Sigmoid colon (tissue), 7 donors: ENCODE measurements around the gene RNF26. TPM values are rescaled to one million over a fixed set of nuclear protein-coding genes. Genes with fewer than 3 reads are reported as not detected.
A peak's percentile ranks its signal among the peaks of the same experiment; 100 is the strongest.

Experiments
- DNase-seq: peaks from one replicate; pipeline ENCODE4 v3.0.0-alpha.2; 2019
- H3K27ac ChIP-seq, 4 donors: fragments of 200-600 bp; sonication (generic); one replicate each; pipeline ENCODE4 v1.5.1; 2016 to 2019; ENCODE audit warnings: mild to moderate bottlenecking in 1 of 4
- H3K27me3 ChIP-seq, 3 donors: fragments of 200-600 bp; sonication (generic); one replicate each; pipeline ENCODE4 v1.5.1; 2019; ENCODE audit warnings: mild to moderate bottlenecking in 1 of 3
- H3K36me3 ChIP-seq, 4 donors: fragments of 200-600 bp; sonication (generic); one replicate each; pipeline ENCODE4 v1.5.1; 2016 to 2019
- H3K4me1 ChIP-seq, 4 donors: fragments of 200-600 bp; sonication (generic); one replicate each; pipeline ENCODE4 v1.5.1; 2017 to 2019
- H3K4me3 ChIP-seq, 4 donors: fragments of 200-600 bp; sonication (generic); one replicate each; pipeline ENCODE4 v1.5.1; 2017 to 2019; ENCODE audit warnings: mild to moderate bottlenecking in 2 of 4, moderate library complexity in 1 of 4
- H3K9me3 ChIP-seq, 4 donors: fragments of 200-600 bp in 3 of 4; sonication (generic) in 3 of 4; one replicate each; pipeline versions ENCODE4 v1.5.1 to v1.6.1; 2013 to 2019
- EP300 ChIP-seq, 4 donors: sonication (generic); formaldehyde crosslinking; IDR thresholded peaks; one replicate each; pipeline ENCODE4 v1.6.1; 2017; ENCODE audit warnings: antibody characterized with exemption in 4 of 4
- POLR2A ChIP-seq, 2 donors: fragments of 450-650 bp; IDR thresholded peaks; one replicate each; pipeline ENCODE4 v1.6.1; 2016; ENCODE audit warnings: antibody characterized with exemption in 2 of 2, mild to moderate bottlenecking in 2 of 2, moderate library complexity in 2 of 2
- POLR2AphosphoS5 ChIP-seq, 4 donors: sonication (generic); formaldehyde crosslinking; IDR thresholded peaks; one replicate each; pipeline ENCODE4 v1.6.1; 2017; ENCODE audit warnings: antibody characterized with exemption in 4 of 4
- WGBS, 2 donors: extraction: QIAGEN DNeasy Blood & Tissue Kit; methylation state at CpG; one replicate each; pipeline ENCODE4 v1.1.7; 2013; 5-methylcytosine and 5-hydroxymethylcytosine counted together
- intact Hi-C: fragments of 100-400 bp; cut with DNase I; formaldehyde crosslinking; loops from one replicate; pipeline ENCODE4 v1.15.1; 2023
- polyA plus RNA-seq, 3 donors: library from polyadenylated mRNA; stranded (reverse); fragments of 200-250 nt; gene quantifications; one replicate each; pipeline ENCODE4 v1.2.3, GENCODE V29; 2013
- total RNA-seq, 4 donors: library from RNA; depleted of rRNA; stranded (reverse); fragments of >200 nt; gene quantifications; one replicate each; pipeline ENCODE4 v1.1.0, GENCODE V29; 2016
- TF ChIP-seq, protein P1 (sequence below), 4 experiments: fragments of 450-650 bp in 3 of 4; fragments of 200-600 bp in 1 of 4; IDR thresholded peaks; one replicate each; pipeline ENCODE4 v1.5.1; 2016 to 2019; ENCODE audit warnings: antibody characterized with exemption in 4 of 4, mild to moderate bottlenecking in 3 of 4, moderate library complexity in 2 of 4
- donor health status: healthy with polysubstance abuse.
- donor health status: Bipolar disorder and iron deficiency.
- donor health status: healthy.

Gene RNF26
- total RNA-seq (10 to 100 TPM in 3 of 4 donors, 1 to 10 TPM in 1; 9.8 to 18.3 (median 11.8) TPM), polyA plus RNA-seq (10 to 100 TPM in 1 of 3 donors, 1 to 10 TPM in 2; 6.2 to 26.1 (median 7.2) TPM)

DNA sequence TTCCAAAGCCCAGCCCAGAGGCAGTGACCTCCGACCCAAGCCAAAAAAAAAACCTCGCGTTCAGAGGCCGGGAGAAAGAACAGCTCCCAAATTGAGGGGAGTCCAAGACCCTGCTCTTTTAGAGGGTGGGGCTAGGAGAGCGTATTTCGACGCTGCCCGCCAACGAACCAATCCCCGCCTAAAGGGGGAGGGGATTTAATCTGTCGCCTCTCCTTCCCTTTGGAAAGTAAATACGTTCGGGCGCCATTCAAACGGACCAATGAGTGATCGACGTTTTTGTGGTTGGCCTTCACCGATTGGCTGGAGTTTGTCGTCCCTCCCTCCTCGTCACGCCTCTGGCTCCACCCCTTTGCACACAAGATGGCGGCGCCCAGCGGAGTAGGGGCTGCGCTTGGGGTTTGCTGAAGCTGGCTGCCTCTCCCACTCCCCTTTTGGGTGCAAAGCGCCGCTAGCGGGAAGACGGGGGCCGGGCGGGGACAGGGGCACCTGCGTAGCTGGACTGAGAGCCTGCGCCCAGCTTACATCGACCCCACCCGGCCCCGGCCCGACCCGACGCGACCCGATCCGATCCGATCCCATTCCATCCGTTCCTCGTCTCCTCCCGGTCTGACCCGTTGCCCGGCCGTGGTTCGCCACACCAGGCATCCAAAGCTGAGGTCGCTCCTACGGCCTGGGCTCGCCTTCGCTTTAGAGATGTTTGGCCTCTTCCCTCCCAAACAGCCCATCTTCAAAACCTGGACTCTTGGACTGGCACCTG lies at the start of gene RNF26:
RNF26 (plus strand) TSS at position 354 of the 757 bp plus-strand sequence. CDS start 596 bp downstream, outside the sequence.
- TF ChIP-seq, protein P1, sequence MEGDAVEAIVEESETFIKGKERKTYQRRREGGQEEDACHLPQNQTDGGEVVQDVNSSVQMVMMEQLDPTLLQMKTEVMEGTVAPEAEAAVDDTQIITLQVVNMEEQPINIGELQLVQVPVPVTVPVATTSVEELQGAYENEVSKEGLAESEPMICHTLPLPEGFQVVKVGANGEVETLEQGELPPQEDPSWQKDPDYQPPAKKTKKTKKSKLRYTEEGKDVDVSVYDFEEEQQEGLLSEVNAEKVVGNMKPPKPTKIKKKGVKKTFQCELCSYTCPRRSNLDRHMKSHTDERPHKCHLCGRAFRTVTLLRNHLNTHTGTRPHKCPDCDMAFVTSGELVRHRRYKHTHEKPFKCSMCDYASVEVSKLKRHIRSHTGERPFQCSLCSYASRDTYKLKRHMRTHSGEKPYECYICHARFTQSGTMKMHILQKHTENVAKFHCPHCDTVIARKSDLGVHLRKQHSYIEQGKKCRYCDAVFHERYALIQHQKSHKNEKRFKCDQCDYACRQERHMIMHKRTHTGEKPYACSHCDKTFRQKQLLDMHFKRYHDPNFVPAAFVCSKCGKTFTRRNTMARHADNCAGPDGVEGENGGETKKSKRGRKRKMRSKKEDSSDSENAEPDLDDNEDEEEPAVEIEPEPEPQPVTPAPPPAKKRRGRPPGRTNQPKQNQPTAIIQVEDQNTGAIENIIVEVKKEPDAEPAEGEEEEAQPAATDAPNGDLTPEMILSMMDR (IDR thresholded peaks at IDR 0.05) = no peak
- TF ChIP-seq POLR2A (IDR thresholded peaks at IDR 0.05) (peak; percentile 47 to 60), EP300 (IDR thresholded peaks at IDR 0.05) (no peak), POLR2AphosphoS5 (IDR thresholded peaks at IDR 0.05) (peak; percentile 75 to 94 (median 86))
- H3K4me3 ChIP-seq = peak within 1 kb of the TSS; percentile 75 to 86 (median 84)
- intact Hi-C loops = no loop called here
- WGBS, 2 donors = 0% methylated on average over 54 of the region's 54 CpGs
- peaks cover 0 to 46% (median 39%) of the 10 kb centered on the region in 4 donors for H3K4me1 ChIP-seq
- H3K27me3 ChIP-seq = peaks cover 0 to 1% (median 0%) of the 10 kb centered on the region in 3 donors
- peaks cover 0 to 9% (median 0%) of the 10 kb centered on the region in 4 donors for H3K36me3 ChIP-seq
- peak within 1 kb of the TSS; percentile 85 to 89 (median 88) for H3K27ac ChIP-seq
- no peaks in the 10 kb centered on the region for H3K9me3 ChIP-seq
- DNase-seq = peak; percentile 99

DNA sequence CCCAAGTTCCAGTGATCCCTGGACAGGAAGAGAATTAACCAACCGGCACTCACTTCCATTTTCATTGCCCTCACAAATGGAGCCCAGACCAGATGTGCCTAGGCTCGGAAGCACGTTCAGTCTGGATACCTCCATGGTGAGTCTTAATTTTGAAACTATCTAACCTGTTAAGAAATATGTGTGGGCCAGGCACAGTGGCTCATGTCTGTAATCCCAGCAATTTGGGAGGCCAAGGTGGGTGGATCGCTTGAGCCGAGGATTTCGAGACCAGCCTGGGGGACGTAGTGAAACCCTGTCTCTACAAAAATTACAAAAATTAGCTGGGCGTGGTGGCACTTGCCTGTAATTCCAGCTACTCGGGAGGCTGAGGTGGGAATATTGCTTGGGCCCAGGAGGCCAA lies 48.9 kb upstream of the RNF26 start:
- 96 to 97% methylated on average over 9 of the region's 9 CpGs for WGBS, 2 donors
- H3K4me1 ChIP-seq = peaks cover 0 to 9% (median 3%) of the 10 kb centered on the region in 4 donors
- intact Hi-C loops = loop anchor here (2.0 kb wide), 1 partner anchor 79 kb away; the partner anchor contains the start of gene CBL
- H3K4me3 ChIP-seq = no peak overlapping the region
- H3K36me3 ChIP-seq = peaks cover 0 to 40% (median 10%) of the 10 kb centered on the region in 4 donors
- no peak for DNase-seq
- no peak for TF ChIP-seq POLR2A (IDR thresholded peaks at IDR 0.05)
- TF ChIP-seq, protein P1 (IDR thresholded peaks at IDR 0.05) = no peak
- no peak for TF ChIP-seq POLR2AphosphoS5 (IDR thresholded peaks at IDR 0.05)
- TF ChIP-seq EP300 (IDR thresholded peaks at IDR 0.05) = no peak
- no peaks in the 10 kb centered on the region for H3K27me3 ChIP-seq
- no peaks in the 10 kb centered on the region for H3K9me3 ChIP-seq
- no peak overlapping the region for H3K27ac ChIP-seq

DNA sequence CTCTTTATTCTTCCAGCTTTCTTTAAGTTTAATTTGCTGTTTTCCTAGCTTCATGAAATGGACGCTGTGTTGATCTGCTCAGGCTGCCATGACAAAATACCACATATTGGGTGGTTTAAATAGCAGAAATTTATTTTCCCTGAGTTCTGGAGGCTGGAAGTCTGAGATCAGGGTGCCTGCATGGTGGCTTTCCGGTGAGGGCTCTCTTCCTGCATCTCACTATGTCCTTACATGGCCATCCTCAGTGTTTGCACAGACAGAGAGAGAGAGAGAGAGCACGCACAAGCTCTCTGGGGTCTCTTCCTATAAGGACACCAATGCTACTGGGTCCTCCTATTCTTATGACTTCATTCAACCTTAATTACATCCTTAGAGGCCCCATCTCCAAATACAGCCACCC lies 46.1 kb upstream of the RNF26 start:
- Histone ChIP-seq H3K4me1 (peaks cover 0 to 9% (median 3%) of the 10 kb centered on the region in 4 donors), H3K4me3 (no peak overlapping the region), H3K27ac (no peak overlapping the region), H3K9me3 (peaks cover 0 to 6% (median 2%) of the 10 kb centered on the region in 4 donors), H3K27me3 (no peaks in the 10 kb centered on the region), H3K36me3 (peaks cover 0 to 46% (median 19%) of the 10 kb centered on the region in 4 donors)
- no peak for DNase-seq
- WGBS, 2 donors = 91 to 95% methylated on average over 3 of the region's 3 CpGs
- TF ChIP-seq POLR2AphosphoS5 (IDR thresholded peaks at IDR 0.05) (no peak), EP300 (IDR thresholded peaks at IDR 0.05) (no peak), POLR2A (IDR thresholded peaks at IDR 0.05) (no peak)
- TF ChIP-seq, protein P1 (IDR thresholded peaks at IDR 0.05) = no peak
- intact Hi-C loops = no loop called here

DNA sequence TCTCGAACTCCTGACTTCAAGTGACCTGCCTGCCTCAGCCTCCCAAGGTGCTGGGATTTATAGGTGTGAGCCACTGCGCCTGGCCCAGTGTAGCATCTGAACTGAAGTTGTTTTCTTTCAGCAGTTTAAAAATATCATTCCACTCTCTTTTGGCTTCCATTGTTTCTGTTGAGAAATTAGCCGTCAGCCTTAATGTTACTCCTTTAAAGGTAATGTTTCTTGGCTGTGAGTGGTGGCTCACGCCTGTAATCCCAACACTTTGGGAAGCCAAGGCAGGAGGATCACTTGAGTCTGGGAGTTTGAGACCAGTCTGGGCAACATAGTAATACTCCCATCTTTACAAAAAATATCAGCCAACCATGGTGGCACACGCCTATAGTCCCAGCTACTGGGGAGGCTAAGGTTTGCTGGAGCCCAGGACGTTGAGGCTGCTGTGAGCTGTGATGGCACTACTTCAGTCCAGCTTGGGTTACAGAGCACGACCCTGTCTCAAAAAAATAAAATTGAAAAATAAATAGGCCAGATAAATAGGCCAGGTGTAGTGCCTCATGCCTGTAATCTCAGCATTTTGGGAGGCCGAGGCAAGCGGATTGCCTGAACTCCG lies 43.3 kb upstream of the RNF26 start:
- TF ChIP-seq, protein P1 (IDR thresholded peaks at IDR 0.05) = no peak
- no peak for TF ChIP-seq POLR2A (IDR thresholded peaks at IDR 0.05)
- TF ChIP-seq POLR2AphosphoS5 (IDR thresholded peaks at IDR 0.05) = no peak
- TF ChIP-seq EP300 (IDR thresholded peaks at IDR 0.05) = no peak
- H3K27ac ChIP-seq = no peak overlapping the region
- H3K9me3 ChIP-seq = peaks cover 0 to 6% (median 2%) of the 10 kb centered on the region in 4 donors
- H3K36me3 ChIP-seq = peaks cover 0 to 35% (median 10%) of the 10 kb centered on the region in 4 donors
- DNase-seq = no peak
- no peaks in the 10 kb centered on the region for H3K27me3 ChIP-seq
- H3K4me1 ChIP-seq = no peaks in the 10 kb centered on the region
- intact Hi-C loops = no loop called here
- 98 to 99% methylated on average over 10 of the region's 10 CpGs for whole genome bisulfite sequencing, 2 donors
- no peak overlapping the region for H3K4me3 ChIP-seq
